Prostate gland (tissue), 2 donors: ENCODE data around the gene MCF2. TPM values are rescaled to one million over a fixed set of nuclear protein-coding genes. Genes with fewer than 3 reads are reported as not detected.
"Not testable (repeated sequence)": the region's sequence is repeated elsewhere in the genome, so short reads cannot be mapped to it uniquely, and the experiment has no call there.

Source experiments
- DNase-seq: peaks from one replicate; pipeline ENCODE4 v3.0.0-alpha.2; 2019; ENCODE audit warnings: low spot score
- H3K27ac ChIP-seq, 2 donors: fragments of 200-600 bp; sonication (generic); 2 replicates each; pipeline ENCODE4 v1.5.1; 2017 to 2019
- H3K27me3 ChIP-seq: fragments of 200-600 bp; sonication (generic); replicated peaks from 2 replicates; pipeline ENCODE4 v1.5.1; 2019; ENCODE audit not compliant: insufficient read depth
- H3K36me3 ChIP-seq, 2 donors: fragments of 200-600 bp; sonication (generic); 1 replicate in 1 of 2; 2 replicates in 1 of 2; pipeline versions ENCODE4 v1.5.1 to v1.8.1; 2017 to 2019
- H3K4me1 ChIP-seq: fragments of 200-600 bp; sonication (generic); replicated peaks from 2 replicates; pipeline ENCODE4 v1.5.1; 2019
- H3K4me3 ChIP-seq, 2 donors: fragments of 200-600 bp; sonication (generic); 2 replicates each; pipeline ENCODE4 v1.5.1; 2017 to 2019
- H3K9me3 ChIP-seq: fragments of 200-600 bp; sonication (generic); 2 replicates; pipeline ENCODE4 v1.5.1; 2017
- CTCF ChIP-seq, 4 experiments: fragments of 200-600 bp in 2 of 4; fragments of 450-650 bp in 2 of 4; sonication (generic) in 2 of 4; IDR thresholded peaks; 1 replicate in 3 of 4; 2 replicates in 1 of 4; pipeline ENCODE4 v1.5.1; 2016 to 2019; ENCODE audit warnings: antibody characterized with exemption in 4 of 4, mild to moderate bottlenecking in 2 of 4, moderate library complexity in 2 of 4
- POLR2A ChIP-seq: fragments of 450-650 bp; IDR thresholded peaks from one replicate; pipeline ENCODE4 v1.6.1; 2016; ENCODE audit warnings: antibody characterized with exemption, mild to moderate bottlenecking
- POLR2AphosphoS5 ChIP-seq: sonication (generic); formaldehyde crosslinking; IDR thresholded peaks from one replicate; pipeline ENCODE4 v1.6.1; 2017; ENCODE audit warnings: antibody characterized with exemption
- WGBS: methylation state at CpG from one replicate; pipeline ENCODE4 v1.1.5; 2018; 5-methylcytosine and 5-hydroxymethylcytosine counted together
- intact Hi-C: fragments of 100-400 bp; cut with DNase I; formaldehyde crosslinking; loops from one replicate; pipeline ENCODE4 v1.14.2; 2022
- total RNA-seq, 2 donors: library from RNA; depleted of rRNA; stranded (reverse); fragments of >200 nt; gene quantifications; one replicate each; pipeline ENCODE4 v1.1.0, GENCODE V29; 2016

The MCF2 gene
- total RNA-seq, 2 donors from 2014 or later, result 0.32 to 27.9 TPM

- WGBS, result 0% methylated on average over 4 of the region's 23 CpGs
- no peak overlapping the region for H3K27ac ChIP-seq
- H3K9me3 ChIP-seq, result no peaks in the 10 kb centered on the region
- H3K36me3 ChIP-seq, result no peaks in the 10 kb centered on the region
- TF ChIP-seq CTCF (IDR thresholded peaks at IDR 0.05), result no peak
- no peak for TF ChIP-seq POLR2A
- TF ChIP-seq POLR2AphosphoS5, result no peak
- no peaks in the 10 kb centered on the region for H3K27me3 ChIP-seq
- DNase-seq, result no peak
- intact Hi-C loops, result no loop called here
- no peaks in the 10 kb centered on the region for H3K4me1 ChIP-seq
- peak overlapping the region; percentile 21 to 31 for H3K4me3 ChIP-seq
Observed at GRCh38 chrX:139691493-139691842, 16.5 kb downstream of the MCF2 start.

GRCh38 chrX:139685175-139685574, 22.8 kb downstream of the MCF2 start:
- H3K36me3 ChIP-seq, H3K4me3 ChIP-seq, H3K27ac ChIP-seq, intact Hi-C loops, H3K27me3 ChIP-seq, DNase-seq, H3K9me3 ChIP-seq, H3K4me1 ChIP-seq: not testable (repeated sequence)
- 93% methylated on average over 7 of the region's 7 CpGs for WGBS

GRCh38 chrX:139680356-139680755, 27.6 kb downstream of the MCF2 start:
- H3K36me3 ChIP-seq, result no peaks in the 10 kb centered on the region
- intact Hi-C loops, result no loop called here
- no peak overlapping the region for H3K4me3 ChIP-seq
- 48% methylated on average over 3 of the region's 3 CpGs for WGBS
- H3K4me1 ChIP-seq, result no peaks in the 10 kb centered on the region
- DNase-seq, result no peak
- no peaks in the 10 kb centered on the region for H3K9me3 ChIP-seq
- no peak for TF ChIP-seq POLR2A
- H3K27ac ChIP-seq, result no peak overlapping the region
- H3K27me3 ChIP-seq, result no peaks in the 10 kb centered on the region

- DNase-seq, result no peak
- intact Hi-C loops, result no loop called here
- Histone ChIP-seq H3K36me3 (no peaks in the 10 kb centered on the region), H3K27ac (no peak overlapping the region), H3K4me1 (no peaks in the 10 kb centered on the region), H3K9me3 (no peaks in the 10 kb centered on the region), H3K27me3 (no peaks in the 10 kb centered on the region), H3K4me3 (no peak overlapping the region)
- TF ChIP-seq POLR2AphosphoS5 (no peak), POLR2A (no peak), CTCF (IDR thresholded peaks at IDR 0.05) (no peak)
- 83% methylated on average over 3 of the region's 3 CpGs for WGBS
Observed at GRCh38 chrX:139647597-139647996, 60.4 kb downstream of the MCF2 start.

GRCh38 chrX:139642241-139642927, 65.6 kb downstream of the MCF2 start:
- no peak for DNase-seq
- 6% methylated on average over 10 of the region's 10 CpGs for WGBS
- Histone ChIP-seq H3K36me3 (no peaks in the 10 kb centered on the region), H3K4me3 (no peak overlapping the region), H3K9me3 (no peaks in the 10 kb centered on the region), H3K27me3 (no peaks in the 10 kb centered on the region), H3K4me1 (no peaks in the 10 kb centered on the region), H3K27ac (no peak overlapping the region)
- no peak for TF ChIP-seq POLR2A
- no peak for TF ChIP-seq POLR2AphosphoS5
- no peak for TF ChIP-seq CTCF (IDR thresholded peaks at IDR 0.05)
- intact Hi-C loops, result no loop called here

GRCh38 chrX:139640259-139640658, 67.7 kb downstream of the MCF2 start:
- intact Hi-C loops, result no loop called here
- TF ChIP-seq POLR2AphosphoS5, result no peak
- Histone ChIP-seq H3K4me3 (no peak overlapping the region), H3K9me3 (no peaks in the 10 kb centered on the region), H3K27me3 (no peaks in the 10 kb centered on the region), H3K27ac (no peak overlapping the region), H3K36me3 (no peaks in the 10 kb centered on the region), H3K4me1 (no peaks in the 10 kb centered on the region)
- DNase-seq, result no peak
- 88% methylated on average over 2 of the region's 2 CpGs for WGBS
